Choroid plexus epithelial cell (primary cell): ENCODE measurements around the gene CST6.

Experiments
- DNase-seq: peaks from one replicate; pipeline ENCODE4 v3.0.0-alpha.2; 2010; ENCODE audit warnings: low read depth
- H3K4me3 ChIP-seq: 2 replicates; pipeline ENCODE4 v1.5.1; 2011; ENCODE audit warnings: low read depth, mild to moderate bottlenecking, control low read depth, low read length, moderate library complexity
- TF ChIP-seq, protein P1 (sequence below): conservative IDR thresholded peaks from 2 replicates; pipeline ENCODE4 v1.5.1; 2011; ENCODE audit warnings: low read depth, mild to moderate bottlenecking, control low read depth, inconsistent platforms, low read length, moderate library complexity

Gene CST6

DNA sequence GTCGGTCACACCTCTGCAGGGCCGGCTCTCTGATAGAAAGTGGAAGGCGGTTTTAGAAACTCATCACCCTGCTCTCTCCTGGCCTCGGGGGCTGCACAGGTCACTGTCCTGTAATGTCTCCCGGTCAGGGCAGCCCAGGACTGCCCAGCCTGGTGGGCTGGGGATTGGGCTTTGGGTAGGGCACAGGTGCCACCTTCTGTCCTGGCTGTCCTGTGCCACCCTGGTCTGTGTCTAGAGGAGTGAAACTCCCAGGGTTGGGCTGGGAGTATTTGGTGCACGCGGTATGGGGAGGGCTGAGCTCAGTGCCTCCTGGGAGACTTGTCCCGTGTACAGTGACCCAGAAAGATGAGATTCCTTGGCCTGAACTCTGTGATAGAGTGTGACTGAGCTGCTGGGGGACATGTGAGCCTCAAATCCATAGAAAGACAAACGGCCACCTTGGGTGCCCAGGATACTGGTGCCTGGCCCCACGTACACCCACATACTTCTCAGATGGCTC lies 32.5 kb upstream of the CST6 start:
- H3K4me3 ChIP-seq: no peak overlapping the region
- TF ChIP-seq, protein P1, sequence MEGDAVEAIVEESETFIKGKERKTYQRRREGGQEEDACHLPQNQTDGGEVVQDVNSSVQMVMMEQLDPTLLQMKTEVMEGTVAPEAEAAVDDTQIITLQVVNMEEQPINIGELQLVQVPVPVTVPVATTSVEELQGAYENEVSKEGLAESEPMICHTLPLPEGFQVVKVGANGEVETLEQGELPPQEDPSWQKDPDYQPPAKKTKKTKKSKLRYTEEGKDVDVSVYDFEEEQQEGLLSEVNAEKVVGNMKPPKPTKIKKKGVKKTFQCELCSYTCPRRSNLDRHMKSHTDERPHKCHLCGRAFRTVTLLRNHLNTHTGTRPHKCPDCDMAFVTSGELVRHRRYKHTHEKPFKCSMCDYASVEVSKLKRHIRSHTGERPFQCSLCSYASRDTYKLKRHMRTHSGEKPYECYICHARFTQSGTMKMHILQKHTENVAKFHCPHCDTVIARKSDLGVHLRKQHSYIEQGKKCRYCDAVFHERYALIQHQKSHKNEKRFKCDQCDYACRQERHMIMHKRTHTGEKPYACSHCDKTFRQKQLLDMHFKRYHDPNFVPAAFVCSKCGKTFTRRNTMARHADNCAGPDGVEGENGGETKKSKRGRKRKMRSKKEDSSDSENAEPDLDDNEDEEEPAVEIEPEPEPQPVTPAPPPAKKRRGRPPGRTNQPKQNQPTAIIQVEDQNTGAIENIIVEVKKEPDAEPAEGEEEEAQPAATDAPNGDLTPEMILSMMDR: no peak
- DNase-seq: no peak

DNA sequence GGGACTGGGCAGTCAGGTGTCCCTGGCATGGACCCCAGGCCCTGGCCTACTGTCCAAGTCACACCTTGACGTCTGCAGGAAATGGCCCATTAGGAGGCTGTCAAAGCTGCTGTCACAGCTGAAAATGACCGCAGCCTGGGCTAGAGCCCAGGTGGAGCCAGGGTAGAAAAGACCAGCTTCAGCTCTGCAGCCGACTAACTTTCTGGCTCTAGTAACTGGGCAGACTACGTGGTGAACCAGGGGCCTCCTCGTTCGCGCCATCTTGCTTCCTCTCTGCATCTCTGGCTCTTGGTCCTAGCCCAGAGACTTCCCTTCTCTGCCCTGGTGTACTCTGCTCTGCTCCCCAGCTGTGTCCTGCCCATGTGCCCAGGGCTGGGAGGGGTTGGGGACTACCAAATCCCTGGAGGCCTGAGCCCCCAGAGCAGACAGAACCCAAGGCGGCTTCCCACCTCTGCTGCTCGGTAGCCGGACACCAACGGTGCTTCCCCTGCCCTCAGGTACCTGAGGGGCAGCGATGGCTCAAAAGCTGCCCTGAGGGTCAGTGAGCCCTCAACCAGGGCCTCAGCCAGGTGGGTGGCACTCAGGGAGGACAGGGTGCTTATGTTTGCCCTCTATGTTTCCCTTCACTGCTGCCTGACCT lies 30.6 kb upstream of the CST6 start:
- TF ChIP-seq, protein P1: no peak
- no peak overlapping the region for H3K4me3 ChIP-seq
- no peak for DNase-seq

DNA sequence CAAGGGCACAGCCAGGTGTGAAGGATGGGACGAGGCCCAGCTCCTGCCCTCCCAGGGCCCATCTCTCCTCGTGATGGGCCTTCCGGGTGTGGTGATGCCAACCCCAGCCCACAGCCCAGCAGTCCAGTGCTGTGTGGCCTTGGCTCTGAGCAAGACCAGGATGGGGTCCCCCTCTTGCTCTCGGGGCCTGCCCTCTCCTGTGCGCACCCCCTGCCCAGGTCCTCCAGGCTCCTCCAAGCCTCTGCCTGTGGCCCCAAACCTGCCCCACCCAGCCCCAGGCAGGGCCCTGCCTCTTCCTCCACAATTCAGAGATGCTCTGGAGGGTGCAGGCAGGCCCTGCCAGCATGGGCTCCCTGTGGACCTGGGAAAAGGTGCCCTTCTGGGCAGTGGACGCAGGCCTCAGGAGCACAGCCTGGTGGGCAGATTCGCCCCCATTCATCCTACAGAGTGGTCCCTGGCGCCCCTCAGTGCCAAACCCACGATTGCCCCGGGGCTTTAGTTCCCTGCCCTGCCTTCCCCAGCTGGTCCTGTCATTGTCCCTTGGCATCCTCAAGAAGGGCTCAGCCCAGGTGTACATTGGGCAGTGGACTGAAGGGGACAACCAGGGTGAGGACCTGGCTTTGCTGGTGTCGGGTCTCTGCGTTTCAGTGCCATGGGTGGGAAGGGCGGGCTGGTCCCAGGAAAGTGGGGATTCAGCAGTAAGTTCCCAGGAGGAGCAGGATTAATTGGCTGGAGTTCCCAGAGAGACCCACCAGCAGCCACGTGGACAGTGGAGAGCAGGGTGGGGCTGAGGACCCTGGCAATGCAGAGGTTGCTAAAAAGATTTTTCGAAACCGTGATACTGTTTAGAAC lies 29.6 kb upstream of the CST6 start:
- H3K4me3 ChIP-seq: no peak overlapping the region
- DNase-seq: no peak
- TF ChIP-seq, protein P1: no peak

DNA sequence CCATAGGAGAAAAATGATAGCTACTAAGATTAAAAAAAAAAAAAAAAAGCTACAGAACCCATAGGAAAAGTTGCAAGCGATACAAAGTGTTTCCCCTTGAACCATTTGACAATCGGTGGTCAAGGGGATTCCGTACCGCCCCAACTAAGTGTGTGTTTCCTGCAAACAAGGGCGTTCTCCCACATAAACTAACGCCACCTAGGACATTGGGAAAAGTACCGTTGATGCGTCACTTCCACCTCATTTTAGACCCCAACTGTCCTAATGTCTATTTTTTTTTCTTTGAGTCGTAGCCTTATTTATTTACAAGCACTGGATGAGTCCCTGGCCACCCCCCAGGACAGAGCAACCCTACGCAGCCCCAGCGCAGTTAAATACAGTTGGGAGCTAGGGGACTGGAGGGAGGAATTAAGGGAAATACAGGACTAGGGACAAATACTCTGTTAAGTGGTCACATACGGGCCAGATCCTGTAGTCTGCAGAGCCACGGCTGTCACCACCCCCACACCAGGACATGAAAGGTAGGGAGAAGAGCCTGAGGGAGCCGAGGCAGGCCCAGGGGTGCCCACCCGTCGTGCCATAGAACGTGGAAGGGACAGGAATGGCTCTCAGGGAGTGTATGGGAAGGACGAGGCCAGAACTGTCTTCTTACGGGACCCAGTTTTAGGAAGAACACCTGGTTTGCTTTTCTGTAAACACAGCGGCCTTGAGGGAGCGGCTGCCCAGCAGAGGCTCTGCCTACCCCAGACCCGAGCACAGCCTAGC lies 28.8 kb upstream of the CST6 start:
- no peak for DNase-seq
- no peak overlapping the region for H3K4me3 ChIP-seq
- TF ChIP-seq, protein P1: no peak

DNA sequence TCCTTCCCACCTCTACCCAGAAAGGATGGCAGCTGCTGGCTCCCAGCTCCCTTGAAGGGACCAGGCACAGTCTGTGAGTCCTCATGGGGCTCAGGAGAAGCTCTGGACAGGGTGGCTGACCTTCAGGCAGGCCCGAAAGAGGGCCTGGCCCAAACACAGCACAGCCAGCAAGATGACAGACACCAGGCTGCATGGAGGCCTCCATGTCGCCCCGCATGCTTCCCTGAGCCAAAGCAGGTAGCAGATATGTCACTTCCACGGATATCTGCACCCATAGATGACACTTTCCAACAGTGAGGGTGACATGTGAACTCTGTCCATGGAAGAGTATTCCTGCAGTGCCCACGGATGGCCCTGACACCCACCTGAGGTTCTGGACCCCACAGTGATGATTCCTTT lies 28.2 kb upstream of the CST6 start:
- DNase-seq: no peak
- TF ChIP-seq, protein P1: no peak
- no peak overlapping the region for H3K4me3 ChIP-seq

DNA sequence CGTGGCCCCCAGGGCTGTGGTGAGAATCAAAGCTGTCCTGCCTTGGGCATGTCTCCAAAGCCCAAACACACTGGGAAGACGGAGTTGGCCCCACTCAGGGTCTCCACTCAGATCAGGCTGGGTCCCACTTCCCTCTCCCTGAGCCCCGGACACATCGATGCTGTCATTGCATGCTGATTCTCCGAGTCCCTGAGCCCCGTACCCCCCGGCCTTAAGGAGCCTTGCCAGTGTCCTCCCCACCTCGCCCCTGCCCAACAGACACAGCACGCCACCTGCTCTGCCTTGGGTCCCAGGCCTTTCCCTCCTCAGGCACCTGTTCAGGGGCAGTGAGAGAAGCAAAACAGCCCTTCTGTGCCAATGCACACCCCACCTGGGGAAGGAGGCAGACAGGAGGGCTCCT lies 24.5 kb upstream of the CST6 start:
- TF ChIP-seq, protein P1: no peak
- H3K4me3 ChIP-seq: no peak overlapping the region
- DNase-seq: no peak
